WTC11 (cell line): Measurements from ENCODE around the gene RAB24.

Experiments
- CTCF ChIP-seq: fragments of 200-600 bp; IDR thresholded peaks from 2 replicates; pipeline ENCODE4 v1.8.0; 2022; ENCODE audit warnings: antibody characterized with exemption
- E2F4 ChIP-seq: sonication (generic); formaldehyde crosslinking; IDR thresholded peaks from 2 replicates; pipeline ENCODE4 v1.8.1; 2022; ENCODE audit warnings: low read depth, mild to moderate bottlenecking, moderate library complexity, missing genetic modification reagents, borderline replicate concordance
- MYBL2 ChIP-seq: sonication (generic); formaldehyde crosslinking; IDR thresholded peaks from 2 replicates; pipeline ENCODE4 v1.8.1; 2023; ENCODE audit warnings: mild to moderate bottlenecking, moderate library complexity, missing genetic modification reagents
- NR3C1 ChIP-seq: sonication (generic); formaldehyde crosslinking; conservative IDR thresholded peaks from 2 replicates; pipeline ENCODE4 v1.8.1; 2023; ENCODE audit warnings: low read depth, mild to moderate bottlenecking, missing genetic modification reagents
- PREB ChIP-seq: sonication (generic); formaldehyde crosslinking; IDR thresholded peaks from 2 replicates; pipeline ENCODE4 v1.8.1; 2022; ENCODE audit warnings: mild to moderate bottlenecking, missing genetic modification reagents, moderate library complexity, borderline replicate concordance
- STAT6 ChIP-seq: sonication (generic); formaldehyde crosslinking; conservative IDR thresholded peaks from 2 replicates; pipeline ENCODE4 v1.8.1; 2023; ENCODE audit warnings: mild to moderate bottlenecking, low read depth, missing genetic modification reagents, moderate library complexity
- USF2 ChIP-seq: sonication (generic); formaldehyde crosslinking; IDR thresholded peaks from 2 replicates; pipeline ENCODE4 v1.8.1; 2023; ENCODE audit warnings: mild to moderate bottlenecking, missing genetic modification reagents, moderate library complexity
- ZNF671 ChIP-seq: fragments of 250-450 bp; sonication (Bioruptor Pico); IDR thresholded peaks from 2 replicates; pipeline ENCODE4 v1.8.0; 2021; ENCODE audit warnings: mild to moderate bottlenecking

- no peak for TF ChIP-seq STAT6 (CRISPR knock-in tag)
- no peak for TF ChIP-seq CTCF
- no peak for TF ChIP-seq E2F4 (CRISPR knock-in tag)
- no peak for TF ChIP-seq PREB (CRISPR knock-in tag)
- no peak for TF ChIP-seq NR3C1 (CRISPR knock-in tag)
- no peak for TF ChIP-seq MYBL2 (CRISPR knock-in tag)
- TF ChIP-seq USF2 (CRISPR knock-in tag): no peak
- no peak for TF ChIP-seq ZNF671
These were observed 25.2 kb upstream of the RAB24 start for GRCh38 chr5:177328545-177329231.
